Ovary (tissue), 9 donors: ENCODE results near the gene AHCTF1. TPM values are rescaled to one million over a fixed set of nuclear protein-coding genes. Genes with fewer than 3 reads are reported as not detected.

ENCODE experiments used
- DNase-seq, 5 donors: peaks; one replicate each; pipeline ENCODE4 v3.0.0-alpha.2; 2019 to 2020
- H3K27ac ChIP-seq, 2 donors: fragments of 200-600 bp; one replicate each; pipeline versions ENCODE4 v1.5.1 to v1.8.0; 2019 to 2022
- H3K27me3 ChIP-seq: fragments of 200-600 bp; one replicate; pipeline ENCODE4 v1.8.0; 2022
- H3K36me3 ChIP-seq: fragments of 200-600 bp; sonication (generic); one replicate; pipeline ENCODE4 v1.5.1; 2019
- H3K4me1 ChIP-seq: one replicate; pipeline ENCODE4 v1.8.1; 2013; ENCODE audit warnings: mild to moderate bottlenecking, moderate library complexity; ENCODE audit not compliant: insufficient read depth
- H3K4me3 ChIP-seq: fragments of 200-600 bp; sonication (generic); one replicate; pipeline ENCODE4 v1.5.1; 2017
- H3K9me3 ChIP-seq, 2 donors: fragments of 200-600 bp in 1 of 2; sonication (generic) in 1 of 2; one replicate each; pipeline versions ENCODE4 v1.5.1 to v1.8.1; 2013 to 2019; ENCODE audit warnings: mild to moderate bottlenecking in 1 of 2, moderate library complexity in 1 of 2
- CTCF ChIP-seq, 3 donors: fragments of 450-650 bp in 2 of 3; fragments of 200-600 bp in 1 of 3; IDR thresholded peaks; one replicate each; pipeline versions ENCODE4 v1.5.1 to v1.8.0; 2016 to 2022; ENCODE audit warnings: antibody characterized with exemption in 3 of 3, mild to moderate bottlenecking in 1 of 3
- EP300 ChIP-seq: sonication (generic); formaldehyde crosslinking; IDR thresholded peaks from one replicate; pipeline ENCODE4 v1.6.1; 2017; ENCODE audit warnings: antibody characterized with exemption
- POLR2A ChIP-seq: fragments of 450-650 bp; IDR thresholded peaks from one replicate; pipeline ENCODE4 v1.6.1; 2017; ENCODE audit warnings: antibody characterized with exemption, mild to moderate bottlenecking, moderate library complexity
- WGBS, 3 donors: extraction: QIAGEN DNeasy Blood & Tissue Kit in 1 of 3; methylation state at CpG; one replicate each; pipeline versions ENCODE4 v1.1.5 to v1.1.7; 2013 to 2017; 5-methylcytosine and 5-hydroxymethylcytosine counted together
- intact Hi-C, 4 donors: fragments of 100-400 bp; cut with DNase I; formaldehyde crosslinking; loops; one replicate each; pipeline versions ENCODE4 v1.11.0 to v1.15.1; 2022 to 2023
- polyA plus RNA-seq, 2 donors: library from polyadenylated mRNA; stranded (reverse); fragments of 200-250 nt in 1 of 2; fragments of 350-450 nt in 1 of 2; fragmentation: Illumina TruSeq in 1 of 2; extraction: RNeasy Lipid Tissue Mini Kit (QIAGEN cat#74804) in 1 of 2; gene quantifications; one replicate each; pipeline ENCODE4 v1.2.3, GENCODE V29; 2013 to 2014
- small RNA-seq: library from RNA; depleted of rRNA; stranded (forward); fragments of <200 nt; gene quantifications from one replicate; pipeline ENCODE3, GENCODE V24; 2016
- total RNA-seq, 7 donors: library from RNA; depleted of rRNA in 2 of 7; stranded (reverse); fragments of >200 nt in 2 of 7; fragmentation: NEBNext Ultra II Directional in 3 of 7; extraction: Animal tissue kit (Norgen Biotek cat#: 25700) in 3 of 7; gene quantifications; one replicate each; pipeline versions ENCODE4 v1.1.0 to v1.2.4, GENCODE V29; 2016 to 2023
- donor health status: DM: no; HTN: no; CAD: no; lungs with moderate emphysema.
- donor health status: DM: no; HTN: no; CAD: no.
- donor health status: Bipolar disorder and iron deficiency.
- donor health status: DM: yes; HTN: yes; CAD: no.
- donor health status: DM: no; HTN: no; CAD: no.
- donor health status: DM: yes; HTN: yes; CAD: no.

AHCTF1 gene
- total and polyA plus RNA-seq, 9 donors = 18.8 to 60.4 (median 47.2) TPM

DNA sequence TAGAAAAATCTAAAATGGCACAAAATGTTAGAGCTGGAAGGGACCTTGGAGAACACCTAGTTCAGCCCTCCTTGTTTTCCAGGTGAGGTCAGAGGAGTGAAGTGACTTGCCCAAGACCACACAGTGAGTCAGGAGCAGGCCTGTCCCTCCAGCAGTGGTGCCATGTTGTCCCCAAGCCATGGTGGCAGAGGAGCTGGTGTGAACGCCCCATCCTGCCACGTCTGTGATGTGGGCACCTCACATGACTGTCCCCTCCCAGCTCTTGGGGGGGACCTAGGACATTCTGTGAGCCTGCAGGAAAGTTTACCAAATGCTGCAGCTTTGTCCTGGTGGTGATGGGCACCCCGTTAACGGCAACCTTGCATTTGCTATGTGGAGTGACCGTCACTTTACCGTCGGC lies 141.4 kb downstream of the AHCTF1 start:
- DNase-seq = no peak
- no peaks in the 10 kb centered on the region for H3K27me3 ChIP-seq
- WGBS, 3 donors = 94 to 98% (median 97%) methylated on average over 7 of the region's 7 CpGs
- intact Hi-C loops = no loop called here
- H3K27ac ChIP-seq = no peak overlapping the region
- H3K4me1 ChIP-seq = peaks cover 5% of the 10 kb centered on the region
- no peaks in the 10 kb centered on the region for H3K36me3 ChIP-seq
- TF ChIP-seq CTCF (IDR thresholded peaks at IDR 0.05) (no peak), EP300 (no peak), POLR2A (no peak)
- H3K9me3 ChIP-seq = no peaks in the 10 kb centered on the region
- H3K4me3 ChIP-seq = no peak overlapping the region

DNA sequence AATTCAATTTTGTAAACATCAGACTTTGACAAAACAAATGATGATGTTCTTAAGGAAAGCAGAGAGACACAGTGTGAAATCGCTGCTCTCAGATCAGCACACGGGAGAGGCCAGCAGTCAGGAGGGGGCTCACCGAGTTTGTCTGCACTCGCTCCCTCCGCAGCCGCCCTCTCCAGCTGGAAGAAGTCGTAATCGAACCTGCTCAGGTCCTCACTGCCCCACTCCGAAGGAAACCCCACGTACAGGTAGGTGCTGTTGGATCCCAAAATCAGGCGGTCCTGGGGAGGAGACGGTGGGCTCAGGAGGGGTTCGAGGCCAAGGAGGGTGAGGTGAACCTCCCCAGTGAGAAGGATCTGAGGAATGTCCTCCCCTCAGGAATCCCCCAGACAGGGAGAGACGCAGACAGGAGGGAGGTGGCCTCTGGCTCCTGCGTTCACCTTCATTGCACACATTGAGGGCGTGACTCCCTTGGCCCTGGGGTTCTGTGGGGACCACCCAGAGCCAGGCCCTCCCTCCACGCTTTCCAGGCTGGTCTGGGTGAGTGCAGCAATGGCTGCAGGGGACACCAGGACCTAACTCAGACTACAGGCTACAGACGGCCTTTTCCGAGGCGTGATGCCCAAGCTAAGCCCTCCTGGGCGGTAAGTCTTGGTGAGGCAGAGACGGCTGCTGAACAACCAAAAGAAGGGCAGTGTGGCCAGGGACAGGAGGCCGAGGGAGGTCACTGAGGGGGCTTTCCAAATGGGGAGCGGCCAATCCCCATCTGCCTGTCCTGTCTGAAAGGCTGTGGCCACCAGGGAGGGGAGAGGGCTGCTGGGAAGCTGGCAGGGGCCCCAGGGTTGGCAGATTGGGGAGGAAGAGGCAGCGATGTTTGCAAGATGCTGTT lies 142.1 kb downstream of the AHCTF1 start:
- no peaks in the 10 kb centered on the region for H3K9me3 ChIP-seq
- H3K4me3 ChIP-seq = no peak overlapping the region
- no peaks in the 10 kb centered on the region for H3K27me3 ChIP-seq
- WGBS, 3 donors = 54 to 76% (median 67%) methylated on average over 25 of the region's 25 CpGs
- intact Hi-C loops = no loop called here
- TF ChIP-seq EP300 (no peak), CTCF (IDR thresholded peaks at IDR 0.05) (no peak), POLR2A (no peak)
- DNase-seq = no peak
- peaks cover 5% of the 10 kb centered on the region for H3K4me1 ChIP-seq
- H3K27ac ChIP-seq = no peak overlapping the region
- H3K36me3 ChIP-seq = no peaks in the 10 kb centered on the region

Small RNAs within 50 kb of the gene (small RNA-seq; reads per million reads assigned to genes)
- gene AC113174.1 = not detected
- not detected for gene RF00402

Other genes starting within 250 kb of the AHCTF1 start
- 10 to 100 TPM; 14.7 to 26.2 (median 23.8) TPM for gene SCCPDH, start 207.5 kb downstream of the AHCTF1 start, total RNA-seq
- 10 to 100 TPM; 20.3 to 24.9 TPM for gene SCCPDH, start 207.5 kb downstream of the AHCTF1 start, polyA plus RNA-seq
- 1 to 10 TPM in 1 of 7 donors, under 1 TPM in 2, not detected in 4; 0.28 to 3.4 (median 0.72) TPM for gene ZNF695, start 76.1 kb upstream of the AHCTF1 start, total RNA-seq
- under 1 TPM; 0.23 to 0.35 TPM for gene ZNF695, start 76.1 kb upstream of the AHCTF1 start, polyA plus RNA-seq
- gene ZNF670, start 146.9 kb upstream of the AHCTF1 start, total RNA-seq = 1 to 10 TPM; 1.3 to 5.3 (median 4.4) TPM
- 1 to 10 TPM; 2.7 to 3.1 TPM for gene ZNF670, start 146.9 kb upstream of the AHCTF1 start, polyA plus RNA-seq
- gene ZNF669, start 172.4 kb upstream of the AHCTF1 start, total RNA-seq = 10 to 100 TPM in 2 of 7 donors, 1 to 10 TPM in 5; 5.0 to 11.5 (median 7.3) TPM
- 10 to 100 TPM in 1 of 2 donors, 1 to 10 TPM in 1; 7.3 to 10.0 TPM for gene ZNF669, start 172.4 kb upstream of the AHCTF1 start, polyA plus RNA-seq
- 10 to 100 TPM; 33.3 to 94.6 (median 61.0) TPM for gene ZNF124, start 240.1 kb upstream of the AHCTF1 start, total RNA-seq
- gene ZNF124, start 240.1 kb upstream of the AHCTF1 start, polyA plus RNA-seq = 1 to 10 TPM; 3.4 to 4.0 TPM